NCI-H1436 (cell line): ENCODE data around the gene CASZ1.

Source experiments
- DNase-seq: peaks from one replicate; lab custom pipeline; 2025; lab: John Stamatoyannopoulos, UW

Gene CASZ1

GRCh38 chr1:10708757-10709156 lies 87.7 kb downstream of the CASZ1 start:
- no peak for DNase-seq

- no peak for DNase-seq
These were observed 89.2 kb downstream of the CASZ1 start for GRCh38 chr1:10707208-10707607.

GRCh38 chr1:10706376-10706913 lies 90.0 kb downstream of the CASZ1 start:
- no peak for DNase-seq

- DNase-seq, result no peak
These were observed 90.5 kb downstream of the CASZ1 start for GRCh38 chr1:10705953-10706352.

- DNase-seq, result no peak
These were observed 92.0 kb downstream of the CASZ1 start for GRCh38 chr1:10704368-10704882.

GRCh38 chr1:10703702-10704101 lies 92.7 kb downstream of the CASZ1 start:
- DNase-seq, result no peak

GRCh38 chr1:10701145-10701544 lies 95.3 kb downstream of the CASZ1 start:
- DNase-seq, result peak; percentile 47

GRCh38 chr1:10699470-10699835 lies 97.0 kb downstream of the CASZ1 start:
- no peak for DNase-seq

GRCh38 chr1:10698726-10699469 lies 97.5 kb downstream of the CASZ1 start:
- no peak for DNase-seq

- no peak for DNase-seq
These were observed 98.8 kb downstream of the CASZ1 start for GRCh38 chr1:10697621-10698160.

- no peak for DNase-seq
These were observed 99.5 kb downstream of the CASZ1 start for GRCh38 chr1:10696977-10697376.

GRCh38 chr1:10694633-10695627 lies 101.5 kb downstream of the CASZ1 start:
- peak; percentile 84 for DNase-seq

- DNase-seq, result peak; percentile 83
These were observed 102.2 kb downstream of the CASZ1 start for GRCh38 chr1:10694274-10694632.

- no peak for DNase-seq
These were observed 102.8 kb downstream of the CASZ1 start for GRCh38 chr1:10693497-10694273.

- no peak for DNase-seq
These were observed 103.3 kb downstream of the CASZ1 start for GRCh38 chr1:10693152-10693496.

GRCh38 chr1:10692401-10693021 lies 103.9 kb downstream of the CASZ1 start:
- peak; percentile 46 for DNase-seq

GRCh38 chr1:10691740-10692125 lies 104.7 kb downstream of the CASZ1 start:
- DNase-seq, result no peak

- DNase-seq, result no peak
These were observed 105.2 kb downstream of the CASZ1 start for GRCh38 chr1:10691075-10691739.

GRCh38 chr1:10690484-10690883 lies 106.0 kb downstream of the CASZ1 start:
- DNase-seq, result no peak

GRCh38 chr1:10688409-10688786 lies 108.0 kb downstream of the CASZ1 start:
- DNase-seq, result no peak
